Stimulated activated CD4-positive, alpha-beta T cell treated with anti-CD3 and anti-CD28 coated beads, Interleukin-4, amount 100 ng/mL, for 48 hours (primary cell): ENCODE measurements around the gene ERP27.

Experiments
- DNase-seq, 2 donors: peaks; one replicate each; pipeline ENCODE4 v3.0.0-alpha.2; 2020; ENCODE audit warnings: low read depth in 2 of 2

ERP27 gene

GRCh38 chr12:14936224-14936861, 2.0 kb downstream of the ERP27 start:
- DNase-seq, result no peak

- DNase-seq, result no peak
Observed at GRCh38 chr12:14935031-14935430, 3.3 kb downstream of the ERP27 start.

- DNase-seq, result no peak
Observed at GRCh38 chr12:14934511-14934910, 3.8 kb downstream of the ERP27 start.

- DNase-seq, result no peak
Observed at GRCh38 chr12:14931791-14932560, 6.4 kb downstream of the ERP27 start.

GRCh38 chr12:14931359-14931758, 7.0 kb downstream of the ERP27 start:
- DNase-seq, result no peak

GRCh38 chr12:14930299-14930698, 8.0 kb downstream of the ERP27 start:
- DNase-seq, result no peak

- no peak for DNase-seq
Observed at GRCh38 chr12:14928931-14929330, 9.4 kb downstream of the ERP27 start.

GRCh38 chr12:14927267-14927666, 11.1 kb downstream of the ERP27 start:
- no peak for DNase-seq

- no peak for DNase-seq
Observed at GRCh38 chr12:14924541-14924940, 13.8 kb downstream of the ERP27 start.

GRCh38 chr12:14923944-14924343, 14.4 kb downstream of the ERP27 start:
- no peak for DNase-seq

- DNase-seq, result no peak
Observed at GRCh38 chr12:14921218-14921617, 17.1 kb downstream of the ERP27 start.

GRCh38 chr12:14920475-14921126, 17.7 kb downstream of the ERP27 start:
- DNase-seq, result no peak

- no peak for DNase-seq
Observed at GRCh38 chr12:14919455-14919854, 18.9 kb downstream of the ERP27 start.

GRCh38 chr12:14915736-14916135, 22.6 kb downstream of the ERP27 start:
- no peak for DNase-seq

- DNase-seq, result no peak
Observed at GRCh38 chr12:14913381-14913781, 25.0 kb downstream of the ERP27 start.

- DNase-seq, result no peak
Observed at GRCh38 chr12:14911131-14911530, 27.2 kb downstream of the ERP27 start.

- peak; percentile 12 to 42 for DNase-seq
Observed at GRCh38 chr12:14910090-14910915, 28.0 kb downstream of the ERP27 start.

GRCh38 chr12:14907953-14908352, 30.4 kb downstream of the ERP27 start:
- no peak for DNase-seq

GRCh38 chr12:14906114-14906513, 32.2 kb downstream of the ERP27 start:
- DNase-seq, result no peak

GRCh38 chr12:14905269-14906004, 32.9 kb downstream of the ERP27 start:
- DNase-seq, result no peak

- no peak for DNase-seq
Observed at GRCh38 chr12:14904854-14905253, 33.5 kb downstream of the ERP27 start.
